Raji (cell line): ENCODE results near the gene PAX2.

Experiments used
- POLR2A ChIP-seq: IDR thresholded peaks from 2 replicates; pipeline ENCODE4 v1.6.1; 2011; ENCODE audit warnings: low read depth, low read length, control low read depth; ENCODE audit not compliant: insufficient read depth

Gene PAX2

DNA sequence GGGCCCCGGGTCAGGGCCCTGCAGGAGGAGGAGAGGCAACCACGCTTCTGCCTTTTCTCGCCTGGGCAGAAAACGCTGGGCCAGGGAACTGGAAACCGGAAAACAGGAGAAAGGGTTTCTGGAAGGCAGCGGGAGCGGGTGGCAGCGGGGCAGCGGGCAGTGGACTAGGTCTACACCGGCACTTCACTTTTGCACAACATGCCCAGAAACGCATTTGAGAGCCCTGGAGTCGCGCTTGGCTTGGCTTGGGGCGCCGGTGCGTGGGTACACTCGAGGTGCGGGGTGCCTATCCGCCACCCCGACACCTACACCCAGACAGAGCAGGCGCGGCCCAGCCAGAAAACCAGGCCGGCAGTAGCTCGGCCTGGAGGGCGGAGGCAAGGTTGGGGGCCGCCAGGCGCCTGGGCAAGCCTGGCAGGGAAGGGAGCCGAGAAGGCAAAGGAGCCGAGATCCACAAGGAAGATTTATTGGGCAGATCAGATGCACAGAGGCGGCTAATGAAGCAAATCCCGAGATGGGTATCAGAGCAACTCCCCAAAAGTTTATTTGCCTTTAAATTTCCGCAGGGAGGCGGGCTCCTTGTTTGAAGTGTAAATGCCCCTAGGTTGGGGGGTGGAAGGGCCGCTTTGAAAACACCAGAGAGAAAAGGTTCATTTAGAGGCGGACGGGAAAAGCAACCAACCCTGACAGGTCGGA is 3.2 kb upstream of the PAX2 start:
- no peak for TF ChIP-seq POLR2A

DNA sequence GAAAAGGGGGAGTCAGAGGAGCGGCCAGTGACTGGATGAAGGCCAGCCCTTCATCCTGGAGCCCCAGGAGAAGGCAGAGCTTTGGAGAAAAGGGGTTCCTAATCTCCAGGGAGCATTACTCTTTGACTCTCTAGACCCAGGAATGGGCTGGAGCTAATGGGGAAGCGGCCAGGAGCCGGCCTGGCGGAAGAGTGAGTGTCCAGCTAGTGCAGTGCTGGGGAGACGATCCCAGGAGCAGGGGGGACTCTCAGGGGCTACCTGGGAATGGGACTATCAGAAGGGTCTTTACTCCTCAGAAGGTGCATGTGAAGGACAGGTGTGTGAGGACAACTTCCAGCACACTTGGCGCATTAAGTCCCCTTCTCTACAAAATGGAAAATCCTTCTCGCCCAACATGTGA is 2.4 kb upstream of the PAX2 start:
- no peak for TF ChIP-seq POLR2A

DNA sequence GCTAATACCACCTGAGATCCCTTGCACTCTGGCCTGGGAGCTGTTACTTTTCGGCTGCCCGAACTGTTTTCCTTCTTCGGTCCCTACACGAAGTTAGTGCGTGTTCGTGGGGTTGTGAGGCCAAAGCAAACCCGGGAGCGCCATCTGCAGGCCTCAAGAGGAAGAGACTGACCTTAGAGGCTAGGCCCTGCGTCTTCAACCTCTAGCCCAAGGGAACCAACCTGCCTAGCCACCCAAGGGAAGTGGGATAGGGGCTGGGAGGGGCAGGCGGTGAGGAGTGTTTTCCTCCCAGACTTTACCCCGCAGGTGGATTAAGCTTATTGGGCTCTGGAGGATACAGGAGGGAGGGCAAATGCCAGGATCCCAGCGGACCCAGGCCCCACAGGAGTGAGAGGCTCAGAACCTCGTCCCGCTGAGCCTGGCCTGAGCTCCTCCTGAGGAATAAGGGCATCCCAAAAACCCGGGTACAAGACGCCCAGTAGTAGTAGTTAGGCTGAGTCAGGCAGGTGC is 1.7 kb upstream of the PAX2 start:
- TF ChIP-seq POLR2A: no peak

DNA sequence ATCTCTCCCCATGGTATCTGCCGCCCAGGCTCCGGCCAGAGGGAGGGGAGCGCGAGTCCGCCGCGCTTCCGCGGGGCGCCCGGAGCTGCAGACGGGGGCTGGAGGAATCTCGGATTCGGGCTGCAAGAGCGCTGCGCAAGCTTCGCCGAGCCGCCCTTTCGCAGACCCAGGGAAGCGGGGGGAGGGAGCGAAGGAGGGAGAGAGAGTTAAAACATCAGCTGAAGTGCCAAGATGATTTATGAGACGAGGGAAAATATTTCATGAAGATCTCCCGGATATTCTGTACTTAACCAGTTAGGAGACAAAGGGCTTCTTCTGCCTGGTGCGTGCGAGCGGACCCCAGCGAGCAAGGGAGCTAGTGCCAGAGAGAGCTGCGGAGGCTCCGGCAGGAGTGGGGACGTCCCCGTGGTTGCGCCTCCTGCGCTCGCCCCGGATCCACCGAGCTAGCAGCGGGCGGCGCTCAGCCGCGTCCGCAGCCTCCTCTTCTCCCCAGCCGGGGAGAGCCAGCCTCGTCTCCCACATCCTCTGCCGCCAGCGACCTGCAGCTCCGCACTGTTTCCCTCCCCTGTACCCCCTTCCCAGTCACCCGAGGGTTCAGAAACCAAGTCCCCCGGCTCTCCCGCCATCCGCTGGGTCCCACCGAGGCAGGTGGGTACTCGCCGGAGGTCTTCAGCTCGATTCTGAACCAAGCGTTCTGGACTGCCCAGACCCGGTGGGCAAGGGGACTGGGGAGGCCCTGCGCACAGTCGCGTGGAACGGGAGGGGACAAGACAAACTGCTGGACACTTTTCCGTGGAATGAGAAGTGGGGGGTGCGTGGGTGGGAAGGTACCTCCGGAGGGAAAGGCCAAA is 1.0 kb upstream of the PAX2 start:
- TF ChIP-seq POLR2A: no peak

DNA sequence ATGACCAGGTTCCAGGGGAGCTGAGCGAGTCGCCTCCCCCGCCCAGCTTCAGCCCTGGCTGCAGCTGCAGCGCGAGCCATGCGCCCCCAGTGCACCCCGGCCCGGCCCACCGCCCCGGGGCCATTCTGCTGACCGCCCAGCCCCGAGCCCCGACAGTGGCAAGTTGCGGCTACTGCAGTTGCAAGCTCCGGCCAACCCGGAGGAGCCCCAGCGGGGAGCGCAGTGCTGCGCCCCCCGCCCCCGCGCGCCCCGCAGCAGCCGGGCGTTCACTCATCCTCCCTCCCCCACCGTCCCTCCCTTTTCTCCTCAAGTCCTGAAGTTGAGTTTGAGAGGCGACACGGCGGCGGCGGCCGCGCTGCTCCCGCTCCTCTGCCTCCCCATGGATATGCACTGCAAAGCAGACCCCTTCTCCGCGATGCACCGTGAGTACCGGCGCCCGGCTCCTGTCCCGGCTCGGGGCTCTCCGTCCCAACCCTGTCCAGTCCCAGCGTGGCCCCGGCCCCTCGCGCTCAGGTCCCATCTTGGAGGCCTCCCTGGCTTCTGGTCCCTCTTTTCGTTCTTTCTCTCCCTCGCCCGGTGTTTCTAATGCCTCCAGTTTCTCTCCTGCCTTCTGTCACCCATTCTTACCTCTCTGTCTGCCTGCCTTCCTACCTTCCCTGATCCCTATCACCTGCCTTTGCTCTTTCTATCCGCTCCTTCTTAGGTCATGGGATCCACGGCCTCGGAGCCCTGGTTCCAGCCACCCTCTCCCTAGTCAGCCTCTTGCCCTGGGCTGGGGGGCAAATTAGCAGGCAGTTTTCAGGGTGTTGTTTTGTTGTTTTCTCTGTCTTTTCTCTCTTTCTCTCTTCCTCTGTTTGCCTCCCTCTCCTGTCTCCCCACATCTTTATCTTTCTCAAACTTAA is 751 bp downstream of the PAX2 start:
- no peak for TF ChIP-seq POLR2A

DNA sequence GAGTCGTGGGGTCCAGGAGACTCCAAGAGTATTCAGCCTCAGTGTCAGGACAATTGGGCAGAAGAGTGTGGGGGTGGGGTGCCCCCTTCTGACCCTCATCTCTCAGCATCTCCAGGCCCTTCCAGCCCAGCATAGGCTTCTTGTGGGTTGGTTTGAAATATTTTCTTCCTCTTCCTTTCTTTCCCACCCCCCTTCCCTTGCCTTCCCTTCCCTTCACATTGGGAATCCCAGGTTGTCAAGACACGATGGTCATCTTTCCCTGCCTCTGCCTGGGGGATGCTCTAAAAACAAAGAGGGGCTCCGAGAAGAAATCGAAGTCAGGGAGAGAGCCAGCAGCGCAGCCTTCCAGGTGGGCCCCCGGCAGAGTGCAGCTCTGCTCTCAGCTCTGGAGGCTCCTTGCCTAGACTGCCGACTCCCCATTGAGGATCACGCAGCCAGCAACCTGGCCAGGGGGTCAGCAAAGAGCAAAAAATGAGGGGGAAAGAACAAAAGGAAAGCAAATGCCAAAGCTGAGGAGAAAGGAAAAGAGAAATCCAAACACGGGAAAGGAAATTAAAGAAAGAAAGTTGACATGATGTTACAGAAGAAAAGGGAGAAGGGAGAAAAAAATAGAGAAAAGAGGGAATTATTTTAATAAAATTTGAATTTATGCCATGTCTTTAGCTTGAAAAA is 1.5 kb downstream of the PAX2 start:
- no peak for TF ChIP-seq POLR2A

DNA sequence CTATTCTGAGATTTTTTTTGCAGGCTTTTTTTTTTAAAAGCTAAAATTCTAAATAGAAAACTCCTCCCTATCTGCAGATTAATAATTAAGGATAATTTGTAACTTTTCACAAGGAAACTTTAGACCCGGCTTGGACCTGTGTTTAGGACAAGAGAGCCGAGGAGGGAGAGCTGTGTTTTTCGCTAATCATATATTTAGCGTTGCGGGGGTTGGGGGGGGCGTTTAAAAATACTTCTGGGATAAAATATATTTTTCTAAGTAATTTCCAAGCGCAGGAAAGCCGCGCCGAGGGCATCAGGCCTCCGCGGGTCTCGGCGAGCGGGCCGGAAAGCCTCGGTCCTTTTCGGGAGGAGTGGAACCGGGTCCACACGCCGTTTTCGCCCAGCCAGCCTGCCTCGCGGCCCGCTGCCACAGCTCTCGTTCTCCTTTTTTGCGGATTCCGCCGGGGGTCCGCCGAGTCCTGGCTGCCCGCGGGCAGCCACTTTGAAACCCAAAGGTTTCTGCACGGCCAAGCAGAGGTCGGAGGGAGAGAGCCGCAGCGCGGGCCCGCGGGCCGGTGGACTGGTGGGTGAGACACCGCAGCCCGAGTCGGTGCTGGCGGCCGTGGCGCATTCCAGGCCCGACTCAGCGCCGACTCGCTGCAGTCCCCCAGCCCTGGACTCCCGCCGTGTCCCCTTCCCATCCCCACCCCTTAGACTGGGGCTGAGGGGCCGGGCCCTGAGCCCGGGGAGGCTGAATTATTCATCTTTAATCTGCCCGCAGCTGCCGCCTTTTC is 2.3 kb downstream of the PAX2 start:
- no peak for TF ChIP-seq POLR2A

DNA sequence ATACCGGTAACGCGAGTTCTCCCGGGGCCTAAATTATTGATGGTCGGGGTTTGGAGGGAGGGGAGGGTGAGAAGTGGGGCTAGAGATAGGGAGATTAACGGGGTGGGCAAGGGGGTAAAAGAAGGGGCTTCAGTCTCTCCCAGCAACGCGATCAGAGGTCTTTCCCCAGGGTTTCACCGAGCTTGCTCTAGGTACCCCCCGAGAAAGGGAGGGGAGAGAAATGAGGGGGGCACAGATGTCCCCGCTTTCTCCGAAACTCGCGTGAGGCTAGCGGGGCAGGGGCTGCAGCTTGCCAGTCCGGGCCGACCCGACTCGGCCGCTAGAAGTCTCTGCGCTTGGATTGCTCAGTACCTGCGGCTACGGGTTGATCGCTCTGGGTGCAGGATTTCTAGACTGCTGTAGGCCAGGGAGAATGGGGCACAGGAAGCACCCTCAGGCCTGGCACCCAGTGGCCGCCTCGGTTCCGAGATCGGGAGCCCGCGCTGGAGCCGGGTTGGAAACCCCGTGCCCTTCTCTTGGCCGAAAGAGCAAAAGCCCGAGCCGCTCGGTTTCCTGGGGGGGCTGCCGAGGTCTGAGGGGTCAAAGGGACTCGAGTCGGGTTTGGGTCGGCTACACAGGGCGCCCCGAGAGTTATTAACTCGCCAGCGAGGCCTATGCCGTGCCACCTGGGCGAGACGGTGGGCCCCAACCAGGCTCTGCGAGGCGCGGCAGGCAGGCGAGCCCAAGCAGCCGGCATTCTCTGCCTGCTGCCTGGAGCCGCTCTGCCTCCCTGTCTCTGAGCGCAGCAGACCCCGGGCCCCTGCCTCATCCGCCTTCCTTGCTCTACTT is 3.1 kb downstream of the PAX2 start:
- TF ChIP-seq POLR2A: no peak

DNA sequence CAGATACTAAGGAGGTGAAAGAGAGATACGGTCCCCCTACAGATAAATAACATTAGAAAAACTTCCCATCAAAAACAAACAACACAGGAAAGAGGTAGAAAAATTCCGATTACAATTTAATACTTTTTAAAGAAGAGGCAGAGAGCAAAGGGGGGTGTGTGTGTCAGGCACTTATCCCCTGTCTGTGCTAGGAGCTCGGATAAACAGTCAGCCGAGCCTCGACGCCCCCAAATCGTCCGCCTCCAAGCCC is 3.6 kb downstream of the PAX2 start:
- TF ChIP-seq POLR2A: no peak

DNA sequence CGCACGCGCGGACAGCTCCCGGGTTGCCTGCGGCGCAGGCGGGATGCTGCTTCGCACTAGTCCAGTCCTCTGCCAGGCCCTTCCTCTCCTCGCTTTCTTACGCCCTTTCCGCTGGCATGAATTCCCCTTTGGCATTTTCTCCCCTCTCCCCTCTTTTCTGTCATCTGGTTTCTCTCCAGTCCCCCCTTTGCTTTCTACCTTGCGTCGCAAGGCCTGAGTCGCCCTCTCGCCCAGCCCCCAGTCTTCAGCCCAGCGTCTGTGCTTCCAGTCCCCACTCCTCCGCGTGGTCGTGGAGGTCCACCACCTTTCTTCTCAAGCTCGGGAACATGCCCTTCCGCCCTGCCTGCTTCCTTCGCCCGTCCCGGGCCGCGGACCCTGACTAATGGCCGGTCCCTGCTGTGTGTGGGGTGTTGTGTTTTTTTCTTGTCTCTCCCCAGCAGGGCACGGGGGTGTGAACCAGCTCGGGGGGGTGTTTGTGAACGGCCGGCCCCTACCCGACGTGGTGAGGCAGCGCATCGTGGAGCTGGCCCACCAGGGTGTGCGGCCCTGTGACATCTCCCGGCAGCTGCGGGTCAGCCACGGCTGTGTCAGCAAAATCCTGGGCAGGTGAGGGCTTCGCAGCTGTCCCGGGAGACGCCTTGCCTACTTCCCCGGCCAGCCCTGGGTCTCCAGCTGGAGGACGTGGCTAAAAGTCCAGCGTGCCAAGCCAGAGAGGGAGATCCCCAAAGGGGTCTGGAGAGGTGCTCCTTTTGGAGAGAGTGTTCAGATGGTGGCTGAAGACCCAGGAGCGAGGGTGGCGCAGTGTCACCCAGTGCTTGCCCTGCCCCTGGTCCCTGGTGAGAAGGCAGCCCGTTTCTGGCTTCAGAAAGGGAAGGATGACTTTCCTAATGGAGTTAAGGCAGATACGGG is 4.2 kb downstream of the PAX2 start:
- TF ChIP-seq POLR2A: no peak

DNA sequence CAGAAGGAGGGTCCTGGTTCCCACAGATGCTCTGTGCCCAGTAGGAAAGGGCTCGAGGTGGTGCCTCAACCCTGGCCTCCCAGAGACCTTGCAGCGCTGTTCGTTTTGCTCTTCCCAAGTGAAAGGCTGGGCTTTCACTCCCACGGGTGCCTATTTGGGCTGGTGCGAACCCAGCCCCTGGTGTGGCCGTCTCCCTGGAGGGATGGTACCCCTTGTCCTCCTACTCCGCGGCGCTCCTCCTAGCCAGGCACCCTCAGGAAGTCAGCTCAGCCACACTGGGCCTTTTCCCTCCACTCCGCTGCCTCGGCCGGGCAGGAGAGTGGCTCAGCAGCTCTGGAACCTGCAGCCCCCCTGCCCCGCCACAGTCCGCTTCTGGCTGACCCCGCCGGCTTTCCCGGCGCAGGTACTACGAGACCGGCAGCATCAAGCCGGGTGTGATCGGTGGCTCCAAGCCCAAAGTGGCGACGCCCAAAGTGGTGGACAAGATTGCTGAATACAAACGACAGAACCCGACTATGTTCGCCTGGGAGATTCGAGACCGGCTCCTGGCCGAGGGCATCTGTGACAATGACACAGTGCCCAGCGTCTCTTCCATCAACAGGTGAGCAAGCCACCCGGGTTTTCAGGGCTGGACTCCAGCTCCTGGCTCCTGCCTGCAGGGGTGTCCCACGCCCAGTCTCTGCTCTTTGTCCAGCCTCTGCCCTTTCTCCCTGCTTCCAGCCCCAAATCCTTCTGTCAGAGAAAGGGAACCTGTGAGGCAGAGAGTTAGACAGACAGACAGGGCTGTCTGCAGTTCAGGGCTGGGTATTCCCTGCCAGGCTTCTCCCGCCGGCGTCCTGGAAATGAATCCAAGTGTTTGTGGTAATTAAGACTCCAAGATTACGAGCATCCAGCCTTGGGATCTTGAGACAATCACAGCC is 5.2 kb downstream of the PAX2 start:
- no peak for TF ChIP-seq POLR2A
